Suppressor macrophage treated with lipopolysaccharide for 4 hours (primary cell): ENCODE measurements around the gene PRKCE.

ENCODE experiments used
- DNase-seq: peaks from one replicate; pipeline ENCODE4 v3.0.0-alpha.2; 2020

Gene PRKCE

DNA sequence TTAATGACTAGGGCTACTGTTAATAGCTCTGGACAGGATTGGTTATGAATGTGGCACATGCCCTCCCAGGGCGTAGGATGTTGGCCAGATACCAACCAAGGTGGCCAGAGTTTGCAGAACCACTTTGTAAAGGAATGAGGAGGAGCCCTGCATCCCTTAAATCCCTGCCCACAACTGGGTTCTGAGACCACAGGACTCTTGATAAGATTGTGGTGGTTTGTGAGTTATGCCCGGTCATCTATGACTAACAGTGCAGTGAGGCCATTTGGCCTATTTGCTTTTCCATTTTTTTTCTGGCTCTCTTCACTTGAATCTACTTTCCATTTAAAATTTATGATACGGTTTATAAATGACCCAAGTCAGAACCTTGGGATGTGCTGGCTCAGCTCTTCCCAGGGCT is 294.5 kb downstream of the PRKCE start:
- no peak for DNase-seq

DNA sequence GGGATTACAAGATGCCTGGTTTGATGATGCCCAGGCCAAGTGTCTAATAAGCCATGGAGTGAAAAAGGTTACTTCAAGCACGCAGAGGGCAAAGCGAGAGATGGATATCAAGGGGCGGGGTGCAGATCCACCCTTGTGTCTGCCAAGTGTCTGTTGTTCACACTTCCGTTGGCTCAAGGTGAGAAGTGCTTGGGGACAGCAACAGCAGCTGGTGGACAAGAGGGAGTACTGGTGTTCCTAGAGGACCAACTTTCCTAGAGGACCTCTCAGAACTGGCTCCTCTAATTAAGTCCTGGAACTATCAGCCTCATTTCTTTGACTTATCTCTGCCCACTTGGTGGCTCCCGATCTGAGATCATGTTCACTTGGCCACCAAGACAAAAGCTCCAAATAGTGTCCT is 299.1 kb downstream of the PRKCE start:
- DNase-seq, result no peak

DNA sequence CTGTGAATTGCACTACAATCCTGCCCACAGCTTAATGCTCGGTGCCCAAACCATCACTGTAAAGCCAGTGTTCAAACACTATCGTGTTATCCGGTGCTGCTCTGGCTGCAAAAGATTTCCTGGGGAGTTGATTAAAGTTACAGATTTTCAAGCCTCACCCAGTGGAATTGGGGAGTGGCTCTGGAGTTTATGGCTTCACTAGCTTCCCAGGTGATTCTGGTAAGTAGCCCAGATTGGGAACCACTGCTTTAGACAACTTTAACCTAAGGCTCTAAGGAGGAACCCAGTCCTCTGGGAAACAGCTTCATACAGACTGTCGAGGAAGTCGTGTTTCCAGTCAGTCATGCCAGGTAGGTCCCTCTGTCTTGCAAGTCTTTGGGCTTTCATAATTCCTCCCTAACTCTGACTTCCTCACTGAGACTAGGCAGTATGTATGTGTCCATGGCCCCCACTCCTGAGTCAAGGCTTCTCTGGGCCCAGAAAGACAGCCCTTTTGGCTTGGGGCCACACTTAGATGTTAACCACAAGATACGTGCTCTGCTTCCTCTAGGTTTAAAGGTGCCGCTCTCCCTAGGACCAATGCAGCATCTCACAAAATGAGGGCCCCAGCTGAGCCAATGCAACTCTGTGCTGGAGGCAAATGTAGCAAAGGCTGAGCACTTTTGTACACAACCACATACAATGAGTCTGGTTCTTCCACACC is 299.7 kb downstream of the PRKCE start:
- no peak for DNase-seq

DNA sequence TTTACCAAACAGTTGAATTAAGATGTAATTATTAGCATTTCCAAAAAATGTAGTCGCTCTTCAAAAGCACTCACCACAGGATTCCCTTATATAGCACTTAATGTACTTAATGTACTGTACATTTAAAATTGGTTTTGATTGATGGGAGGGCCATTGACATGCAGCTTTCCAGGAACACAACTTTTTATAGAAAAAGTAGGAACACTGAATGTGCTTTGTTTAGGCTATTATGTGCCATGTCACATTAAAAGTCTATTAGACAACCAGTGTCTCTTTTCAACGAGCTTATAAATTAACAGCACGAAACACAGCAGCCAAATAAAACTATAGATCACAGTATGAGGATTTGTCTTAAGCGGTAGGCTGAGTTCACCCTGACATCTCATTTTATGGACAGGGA is 301.1 kb downstream of the PRKCE start:
- DNase-seq, result no peak

DNA sequence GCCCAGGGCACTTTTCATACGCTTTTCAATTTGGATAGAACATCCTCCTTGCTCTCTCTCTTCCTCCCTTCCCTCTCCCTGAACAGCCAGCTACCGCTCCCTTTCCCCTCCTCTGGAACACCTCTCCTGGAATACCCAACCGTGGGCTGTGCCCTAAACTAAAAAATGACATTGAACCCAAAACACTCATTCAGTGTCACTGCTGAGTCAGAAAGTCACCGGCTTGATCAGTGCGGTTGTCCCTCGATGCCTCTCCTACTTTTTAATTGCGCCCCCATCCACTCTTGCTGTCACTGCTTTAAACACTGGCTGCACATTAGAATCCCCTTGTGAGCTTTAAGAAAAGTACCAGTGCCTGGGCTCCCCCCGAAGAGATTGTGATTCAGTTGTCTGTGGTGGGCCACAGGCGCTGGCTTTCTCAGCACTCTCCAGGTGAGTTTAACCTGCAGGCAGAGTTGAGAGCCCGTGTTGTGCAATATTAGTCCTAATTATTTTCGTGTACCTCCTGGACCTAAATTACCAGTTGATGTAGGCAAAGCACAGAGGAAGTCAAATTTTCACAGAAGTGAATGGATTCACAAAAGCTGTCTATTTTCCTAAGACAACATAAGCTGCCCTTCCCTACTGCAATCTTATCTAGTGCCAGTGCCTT is 302.0 kb downstream of the PRKCE start:
- no peak for DNase-seq

DNA sequence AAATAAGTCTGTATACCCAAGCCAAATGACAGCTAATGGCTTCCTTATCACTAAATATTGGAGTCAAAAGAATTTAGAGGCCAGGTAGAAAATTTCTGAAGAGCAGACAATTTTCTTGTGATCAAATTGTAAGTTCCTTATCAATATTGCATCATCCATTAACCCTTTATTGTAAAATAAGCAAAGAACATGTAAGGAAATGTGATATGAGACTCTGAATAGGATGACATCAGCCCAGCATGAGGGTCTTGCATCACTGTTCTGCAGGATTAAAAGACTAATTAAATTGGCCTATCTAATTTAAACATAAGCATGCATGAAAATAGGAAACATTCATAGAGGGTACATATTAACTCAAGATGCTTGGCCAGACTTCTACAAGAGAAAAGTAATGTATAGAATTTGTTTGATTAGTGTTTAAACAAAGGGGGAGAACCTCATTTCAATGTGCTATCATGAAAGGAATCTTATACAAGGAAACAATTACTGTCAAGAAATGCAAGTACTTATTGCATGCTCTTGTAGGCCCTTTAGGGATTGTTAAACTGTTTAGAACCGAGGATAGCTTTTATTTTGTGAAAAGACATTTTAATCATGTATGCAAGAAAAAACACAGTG is 302.9 kb downstream of the PRKCE start:
- no peak for DNase-seq

DNA sequence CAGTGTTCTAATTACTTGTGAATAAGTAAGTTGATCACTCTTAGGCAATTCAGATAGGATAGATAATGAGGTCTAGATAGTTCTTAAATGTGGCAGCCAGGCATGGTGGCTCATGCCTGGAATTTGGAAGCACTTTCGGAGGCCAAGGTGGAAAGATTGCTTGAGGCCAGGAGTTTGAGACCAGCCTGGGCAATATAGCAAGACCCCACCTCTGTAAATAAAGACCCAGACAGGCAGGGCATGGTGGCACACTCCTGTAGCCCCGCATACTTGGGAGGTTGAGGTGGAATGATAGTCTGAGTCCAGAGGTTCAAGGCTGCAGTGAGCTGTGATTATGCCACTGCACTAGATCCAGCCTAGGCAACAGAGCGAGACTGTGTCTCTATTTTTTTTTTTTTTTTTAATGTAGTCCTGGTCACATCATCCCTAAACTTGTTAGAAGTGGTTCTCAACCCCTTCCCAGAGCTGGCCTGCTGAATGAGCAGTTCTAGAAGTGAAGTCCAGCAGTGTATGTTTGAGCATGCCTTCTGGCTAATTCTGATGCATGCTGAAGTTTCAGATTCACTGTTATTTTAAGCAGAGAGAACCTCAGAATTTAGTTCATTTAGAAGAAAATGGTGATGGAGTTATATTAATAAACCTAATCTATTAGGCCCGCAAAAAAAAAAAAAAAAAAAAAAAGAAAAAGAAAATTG is 306.2 kb downstream of the PRKCE start:
- no peak for DNase-seq

DNA sequence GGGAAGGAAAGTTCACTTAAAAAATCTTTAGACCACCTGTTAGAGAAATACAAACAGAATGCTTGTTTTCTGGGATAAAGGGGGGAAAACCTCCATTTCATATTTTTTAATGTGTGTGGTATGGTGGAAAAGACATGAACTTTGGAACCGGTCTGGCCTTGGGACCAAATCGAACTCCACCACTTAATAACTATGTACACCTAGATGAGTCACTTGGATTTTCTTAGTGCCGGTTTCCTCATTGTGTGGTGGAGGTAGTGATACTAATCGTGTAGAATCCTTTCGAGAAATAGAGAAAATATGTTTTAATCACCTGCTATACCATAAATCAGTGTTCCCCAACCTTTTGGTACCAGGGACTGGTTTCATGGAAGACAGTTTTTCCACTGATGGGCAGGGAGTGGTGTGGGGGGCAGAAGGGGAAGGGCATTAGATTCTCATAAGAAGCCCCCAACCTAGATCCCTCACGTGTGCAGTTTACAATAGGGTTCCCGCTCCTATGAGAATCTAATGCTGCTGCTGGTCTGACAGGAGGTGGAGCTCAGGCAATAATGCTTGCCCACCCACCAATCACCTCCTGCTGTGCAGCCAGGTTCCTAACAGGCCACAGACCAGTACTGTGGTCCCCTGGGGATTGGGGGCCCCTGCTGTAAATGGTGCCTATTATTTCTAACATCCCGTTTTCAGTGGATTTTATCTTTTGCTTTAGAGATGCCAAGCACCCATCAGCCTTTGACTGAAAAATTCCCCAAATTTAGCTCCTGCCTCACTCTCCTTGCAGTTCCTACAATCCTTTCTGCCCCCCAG is 308.8 kb downstream of the PRKCE start:
- DNase-seq, result no peak

DNA sequence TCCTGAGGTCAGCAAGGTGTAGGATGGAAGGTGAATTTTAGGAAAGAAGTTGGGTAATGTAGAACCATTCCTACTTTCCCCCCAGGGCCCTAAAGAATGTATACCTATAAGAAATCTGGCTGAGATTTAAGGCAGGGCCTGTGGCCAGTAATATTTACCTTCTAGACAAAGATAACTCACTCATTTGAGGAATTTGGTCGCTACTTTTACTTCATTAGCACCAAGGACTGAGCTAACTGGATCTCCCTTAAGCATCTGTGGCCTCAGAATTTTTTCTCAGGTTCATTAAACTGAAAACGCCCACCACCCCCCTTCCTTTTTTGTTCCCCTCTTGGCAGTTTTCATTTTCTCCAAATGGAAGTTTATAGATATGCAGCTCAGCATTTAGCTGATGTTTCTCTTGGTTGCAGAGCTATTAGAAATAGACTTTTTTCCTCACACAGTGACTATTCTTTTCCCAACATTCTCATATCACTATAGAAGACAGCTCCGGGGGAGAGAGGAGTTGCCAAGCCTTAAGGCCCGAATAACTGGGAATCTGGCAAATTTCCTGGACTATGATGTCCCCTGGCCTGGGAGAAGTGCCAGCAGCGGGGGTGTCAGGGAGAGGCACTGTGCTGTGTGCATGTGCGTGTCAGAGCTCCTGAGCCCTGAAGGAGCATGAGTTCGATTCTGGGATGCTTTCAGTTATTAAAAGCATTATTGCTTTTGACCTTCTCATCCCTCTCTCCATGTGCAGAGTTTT is 310.9 kb downstream of the PRKCE start:
- DNase-seq, result no peak

DNA sequence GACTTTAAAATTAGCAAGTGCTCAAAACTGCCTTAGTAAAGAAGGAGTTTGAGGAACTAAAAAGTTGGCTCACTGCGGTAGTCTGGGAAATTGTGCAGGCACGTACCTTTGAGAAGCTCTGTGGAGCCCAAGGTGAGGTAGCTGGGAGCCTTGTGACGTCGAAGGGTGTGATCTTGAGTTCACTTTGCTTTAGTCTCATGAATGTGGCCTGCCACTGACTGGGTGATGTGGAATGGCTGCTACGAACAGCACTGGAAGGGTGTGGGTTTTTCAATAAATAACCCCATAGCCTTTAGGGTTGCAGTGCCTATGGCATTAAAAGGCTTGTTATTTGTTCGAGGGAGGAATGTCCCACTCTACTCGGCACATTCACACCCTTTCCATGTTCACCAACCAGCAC is 312.3 kb downstream of the PRKCE start:
- no peak for DNase-seq

DNA sequence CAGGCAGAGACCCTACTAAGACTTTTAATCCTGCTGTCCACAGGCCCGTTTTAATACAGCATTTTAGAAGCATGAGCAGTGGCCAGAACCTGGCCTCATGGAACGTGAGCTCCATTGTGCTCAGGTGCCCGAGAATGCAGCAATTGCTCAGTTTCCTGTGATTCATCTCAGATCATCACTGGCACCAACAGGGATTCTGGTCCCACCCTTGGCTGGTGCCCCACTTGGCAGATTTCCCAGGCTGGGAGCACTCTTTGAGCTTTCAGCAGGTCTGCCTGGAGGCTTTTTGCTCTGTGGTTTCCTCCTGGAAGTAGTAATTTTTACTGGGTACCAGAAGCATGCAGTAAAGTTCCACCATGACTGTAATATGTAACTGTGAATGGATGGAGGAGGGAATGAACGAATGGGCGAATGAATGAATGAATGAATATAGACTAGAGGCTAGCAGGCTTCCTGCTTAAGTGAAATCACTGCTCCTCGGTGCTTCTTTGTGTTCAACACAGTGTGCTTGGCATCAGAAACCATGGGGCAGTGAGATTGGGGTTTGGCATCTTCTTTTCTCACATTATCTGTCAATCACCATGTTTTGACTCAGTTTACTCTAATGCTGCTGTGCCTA is 312.9 kb downstream of the PRKCE start:
- no peak for DNase-seq

DNA sequence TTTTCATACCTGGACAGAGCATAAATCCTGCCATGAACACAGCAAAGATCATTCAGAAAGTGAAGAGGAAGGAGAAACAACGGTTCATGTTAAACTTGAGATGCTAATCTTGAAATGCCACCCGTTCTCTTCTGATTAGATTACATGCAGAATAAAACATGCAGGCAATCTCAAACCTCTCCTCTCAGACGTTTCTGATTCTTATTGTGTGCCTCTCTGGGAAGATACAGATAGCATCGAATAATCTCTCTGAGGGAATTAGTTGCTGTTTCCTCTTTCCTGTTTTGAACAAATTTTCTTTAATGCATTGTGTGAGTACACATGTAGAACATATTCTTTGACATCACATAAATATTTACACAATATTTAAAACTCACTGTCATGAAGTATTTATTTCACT is 313.4 kb downstream of the PRKCE start:
- no peak for DNase-seq

DNA sequence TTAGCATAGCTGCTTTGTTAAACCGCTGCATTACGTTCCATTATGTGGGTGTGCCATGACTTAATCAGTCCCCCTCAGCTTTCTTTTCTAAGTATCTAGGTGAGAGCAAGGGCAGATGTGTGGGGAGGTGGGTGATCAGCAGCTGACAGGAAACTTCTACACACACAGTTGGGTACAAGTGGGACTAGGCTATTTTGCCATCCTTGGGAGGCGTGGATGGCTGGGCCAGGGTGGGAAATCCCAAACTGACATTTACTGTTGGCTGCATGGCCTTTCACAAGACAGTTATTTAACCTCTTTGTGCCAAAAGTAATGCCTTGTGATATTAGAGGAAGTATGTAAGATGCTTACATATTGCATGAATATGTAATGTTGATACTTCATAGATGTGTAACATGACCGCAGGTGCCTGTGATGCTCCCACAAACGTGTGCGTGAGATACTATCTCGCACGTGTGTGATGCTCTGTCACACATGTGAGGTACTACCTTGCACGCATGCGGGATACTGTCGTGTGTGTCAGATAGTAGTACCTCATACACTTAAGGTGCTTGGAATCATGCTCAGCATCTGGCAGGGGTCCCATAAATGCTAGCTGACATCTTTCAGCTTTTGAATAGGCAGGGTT is 314.5 kb downstream of the PRKCE start:
- DNase-seq, result peak; percentile 34

DNA sequence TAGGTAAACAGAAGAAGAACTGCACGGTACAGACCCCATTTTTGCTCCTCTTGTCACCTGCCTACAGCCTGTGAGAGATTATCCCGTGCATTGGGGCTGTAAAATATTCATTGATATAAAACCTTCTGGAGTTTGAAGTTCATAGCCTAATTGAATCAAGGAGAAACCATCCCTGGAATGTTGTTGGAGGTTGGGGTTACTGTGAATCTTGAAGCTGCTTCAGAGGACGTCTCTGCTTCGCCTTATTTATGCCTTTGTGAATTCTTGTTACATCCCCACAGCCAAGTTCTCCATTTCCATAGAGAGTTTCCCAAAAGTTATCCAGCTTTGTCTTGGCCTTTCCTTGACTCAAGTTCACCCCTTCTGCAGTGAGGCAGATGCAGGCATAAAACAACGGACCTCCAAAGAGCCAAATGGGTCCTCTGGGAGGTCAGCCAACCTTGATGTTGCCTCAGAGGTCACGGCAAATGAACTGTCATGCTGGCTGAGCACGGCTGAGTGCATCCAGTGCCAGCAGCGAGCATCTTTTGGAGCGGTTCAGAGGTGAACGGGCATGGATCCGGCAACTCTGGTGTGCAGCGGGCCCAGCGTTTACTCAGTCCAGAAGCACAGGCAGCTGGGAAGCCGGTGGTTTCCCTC is 317.6 kb downstream of the PRKCE start:
- no peak for DNase-seq

DNA sequence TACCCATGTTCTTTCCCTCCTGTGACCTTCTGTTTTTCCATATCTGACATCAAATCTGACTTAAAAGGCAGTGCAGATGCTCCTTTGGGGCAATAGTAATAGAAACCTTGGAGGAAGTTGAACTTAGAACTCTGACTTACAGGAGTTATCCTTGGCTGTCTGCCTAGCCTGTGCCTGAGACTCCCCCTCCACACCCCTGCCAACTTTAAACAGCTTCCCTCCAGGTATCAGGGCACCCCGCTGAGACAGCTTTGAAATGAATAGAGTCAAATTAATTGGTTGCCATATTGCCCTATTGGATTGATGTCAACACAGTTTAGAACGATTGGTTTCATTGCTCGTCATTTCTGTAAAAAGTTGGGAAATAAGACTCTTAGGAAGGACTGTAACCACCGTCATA is 322.0 kb downstream of the PRKCE start:
- DNase-seq, result no peak

DNA sequence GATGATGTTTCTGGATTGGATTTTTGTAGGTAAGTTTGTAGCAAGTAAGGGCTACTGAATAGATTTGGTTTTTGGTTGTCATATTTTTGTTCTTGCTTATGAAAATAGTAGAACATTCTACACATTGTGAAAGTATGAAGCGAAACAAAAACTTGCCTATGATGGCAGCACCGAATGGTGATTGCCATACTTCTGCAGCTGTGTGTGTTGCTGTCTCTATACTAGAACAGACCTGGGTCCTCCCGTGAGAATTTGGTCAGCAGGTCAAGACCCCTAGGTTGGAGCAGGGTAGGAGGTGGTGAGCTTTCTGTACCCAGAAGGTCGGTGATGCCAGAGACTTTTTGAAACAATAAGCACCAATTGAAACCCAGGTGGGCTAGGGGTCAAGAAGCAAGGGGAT is 322.6 kb downstream of the PRKCE start:
- DNase-seq, result no peak

DNA sequence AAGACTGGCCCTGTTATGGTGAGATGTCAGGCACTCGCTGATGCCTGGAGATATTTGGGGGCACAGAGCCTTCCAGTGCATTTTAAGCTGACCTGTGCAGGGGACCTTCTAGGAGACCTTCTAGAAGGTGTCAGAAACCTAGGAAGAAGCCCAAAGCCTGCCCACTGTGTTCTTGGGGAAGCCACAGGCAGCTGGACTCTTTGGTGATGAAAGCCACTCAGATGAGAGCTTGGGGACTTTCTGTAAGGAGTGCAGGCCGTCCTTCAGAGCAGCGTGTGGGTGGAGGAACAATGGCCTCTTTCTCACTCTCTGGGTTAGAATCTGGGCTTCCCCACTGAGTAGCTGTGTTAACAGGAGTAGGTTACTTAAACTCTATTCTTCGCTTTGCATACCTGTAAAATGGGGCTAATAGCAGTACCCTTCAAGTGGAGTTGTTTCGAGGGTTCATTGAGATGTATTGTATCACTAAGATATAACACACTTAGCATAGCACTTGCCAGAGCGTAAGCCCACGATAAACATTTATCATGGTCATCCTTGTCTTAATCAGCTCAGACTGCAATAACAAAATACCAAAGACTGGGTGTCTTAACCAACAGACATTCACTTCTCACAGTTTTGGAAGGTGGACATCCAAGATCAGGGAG is 323.4 kb downstream of the PRKCE start:
- DNase-seq, result peak; percentile 37

DNA sequence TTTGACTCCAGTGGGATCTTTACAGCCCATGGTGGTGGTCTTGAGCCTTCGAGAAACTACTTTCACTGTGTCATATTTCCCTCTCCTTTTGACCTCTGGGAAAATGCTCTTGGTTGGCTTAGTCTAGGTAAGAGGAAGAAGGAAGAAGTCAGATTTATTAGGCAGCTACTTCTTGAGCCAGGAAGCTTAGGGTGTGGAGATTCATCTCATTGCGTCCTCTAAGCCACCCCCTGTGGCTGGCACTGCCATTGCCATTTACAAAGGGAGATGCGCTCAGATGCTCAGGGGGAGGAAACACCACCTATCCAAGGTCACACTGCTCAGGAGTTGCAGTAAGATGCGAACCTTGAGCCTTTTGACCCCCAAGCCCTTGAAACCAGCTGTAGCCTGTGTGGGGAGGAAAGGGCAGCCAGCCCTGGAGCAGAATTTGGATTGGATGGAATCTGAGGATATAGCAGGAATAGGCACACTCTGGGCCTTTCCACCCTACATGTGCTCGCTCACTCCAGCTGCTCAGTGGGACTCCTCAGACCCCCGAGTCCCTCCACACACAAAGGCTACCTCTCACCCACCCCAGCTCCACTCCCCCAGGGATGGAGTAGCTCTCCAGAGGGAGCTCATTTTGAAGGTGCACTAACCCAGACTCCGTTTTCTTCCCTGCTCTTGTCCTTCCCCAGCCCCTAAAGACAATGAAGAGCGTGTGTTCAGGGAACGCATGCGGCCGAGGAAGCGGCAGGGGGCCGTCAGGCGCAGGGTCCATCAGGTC is 324.5 kb downstream of the PRKCE start:
- DNase-seq, result no peak

DNA sequence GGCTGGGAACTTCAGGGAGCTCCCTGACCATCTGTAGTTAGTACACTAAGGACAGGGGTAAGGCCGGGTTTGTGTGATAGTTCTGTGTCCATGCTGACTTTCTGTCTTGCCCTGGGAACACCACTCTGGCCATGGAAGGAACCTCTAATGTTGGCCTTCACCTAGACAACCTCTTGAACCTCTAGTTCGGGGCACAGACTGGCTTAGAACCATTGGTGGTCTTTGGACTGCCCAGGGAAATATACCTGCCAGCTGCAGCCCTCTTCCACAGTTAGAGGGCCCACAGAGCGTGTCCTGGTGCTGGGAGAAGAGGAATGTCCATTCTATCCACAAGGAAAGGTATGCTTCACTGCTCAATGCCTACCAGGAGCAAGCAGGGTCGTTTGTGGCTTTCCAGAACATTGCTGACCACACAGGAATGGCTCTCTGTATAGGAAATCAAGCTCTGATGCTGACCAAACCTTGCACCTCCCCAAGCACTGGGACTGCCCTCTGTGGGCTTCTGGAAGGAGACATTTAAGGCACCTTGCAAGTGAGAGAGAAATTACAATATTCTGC is 326.9 kb downstream of the PRKCE start:
- DNase-seq, result no peak
